ENCODE results near the gene MAEA. TPM values are rescaled to one million over a fixed set of nuclear protein-coding genes. Genes with fewer than 3 reads are reported as not detected.
"Not testable (repeated sequence)": the region's sequence is repeated elsewhere in the genome, so short reads cannot be mapped to it uniquely, and the experiment has no call there.

Gene MAEA
- total RNA-seq, 2 donors from 2014 or later: 48.8 to 72.7 TPM

DNA sequence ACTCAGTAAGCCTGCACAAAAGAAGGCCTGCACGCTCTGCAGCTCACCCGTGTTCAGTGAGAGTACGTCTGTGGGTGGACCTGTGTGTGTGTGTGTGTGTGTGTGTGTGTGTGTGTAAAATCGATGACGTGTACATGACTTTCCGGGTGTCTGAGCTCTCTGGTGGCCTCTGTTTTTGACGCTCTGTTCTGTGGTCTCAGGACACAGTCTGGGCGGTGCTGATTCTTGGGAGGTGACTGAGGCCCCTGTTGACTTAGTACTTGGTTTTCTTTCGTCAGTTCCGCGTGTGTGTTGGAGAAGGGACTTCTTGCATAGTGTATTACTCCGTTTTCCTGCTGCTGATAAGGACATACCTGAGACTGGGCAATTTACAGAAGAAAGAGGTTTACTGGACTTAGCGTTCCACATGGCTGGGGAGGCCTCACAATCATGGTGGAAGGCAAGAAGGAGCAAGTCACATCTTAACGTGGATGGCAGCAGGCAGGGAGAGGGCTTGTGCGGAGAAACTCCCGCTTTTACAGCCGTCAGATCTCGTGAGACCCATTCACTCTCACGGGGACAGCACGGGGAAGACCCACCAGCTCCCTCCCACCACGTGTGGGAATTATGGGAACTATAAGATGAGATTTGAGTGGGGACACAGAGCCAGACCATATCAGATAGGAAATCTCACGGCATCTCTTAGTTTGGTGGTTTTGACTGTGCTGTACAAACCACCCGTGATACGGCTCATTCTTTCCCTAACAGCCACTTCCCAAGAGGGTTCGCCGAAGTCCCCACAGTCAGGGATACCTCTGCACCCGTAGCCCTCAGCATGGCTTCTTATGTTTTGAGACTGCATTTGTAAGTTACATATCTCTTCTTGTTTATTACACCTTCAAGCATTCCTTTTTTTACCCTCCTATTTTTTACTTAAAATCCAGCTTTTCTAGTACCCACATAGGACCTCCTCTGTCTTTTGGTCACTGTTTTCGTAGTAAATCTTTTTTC is 81.8 kb downstream of the MAEA start:
- Mint-ChIP-seq H3K27me3 (ENCODE audit: insufficient read depth) (no peaks in the 10 kb centered on the region), H3K9me3 (no peaks in the 10 kb centered on the region), H3K4me1 (no peaks in the 10 kb centered on the region), H3K27ac (no peak overlapping the region), H3K4me3 (no peak overlapping the region), H3K36me3 (ENCODE audit: low read depth) (peaks cover 30% of the 10 kb centered on the region)
- Histone ChIP-seq H3K4me3 (ENCODE audit: low read length) (no peak overlapping the region), H3K36me3 (ENCODE audit: control insufficient read depth, insufficient read depth, low read length) (peaks cover 3% of the 10 kb centered on the region), H3K4me1 (ENCODE audit: control insufficient read depth, insufficient read depth, low read length) (no peaks in the 10 kb centered on the region), H3K27me3 (ENCODE audit: control insufficient read depth, insufficient read depth, low read length, poor library complexity, severe bottlenecking) (no peaks in the 10 kb centered on the region), H3K9me3 (ENCODE audit: control insufficient read depth, low read length) (no peaks in the 10 kb centered on the region), H3K9ac (ENCODE audit: extremely low read depth, low read length, poor library complexity, severe bottlenecking) (no peak overlapping the region), H3K27ac (ENCODE audit: low read depth, low read length) (no peak overlapping the region)
- peak; percentile 31 for DNase-seq
- 93 to 94% methylated on average over 19 to 28 of the region's 28 CpGs for WGBS, 2 experiments (ENCODE audit: insufficient coverage in 1 of 2, insufficient read length in 1 of 2)
- TF ChIP-seq CTCF (conservative IDR thresholded peaks at IDR 0.05): no peak

DNA sequence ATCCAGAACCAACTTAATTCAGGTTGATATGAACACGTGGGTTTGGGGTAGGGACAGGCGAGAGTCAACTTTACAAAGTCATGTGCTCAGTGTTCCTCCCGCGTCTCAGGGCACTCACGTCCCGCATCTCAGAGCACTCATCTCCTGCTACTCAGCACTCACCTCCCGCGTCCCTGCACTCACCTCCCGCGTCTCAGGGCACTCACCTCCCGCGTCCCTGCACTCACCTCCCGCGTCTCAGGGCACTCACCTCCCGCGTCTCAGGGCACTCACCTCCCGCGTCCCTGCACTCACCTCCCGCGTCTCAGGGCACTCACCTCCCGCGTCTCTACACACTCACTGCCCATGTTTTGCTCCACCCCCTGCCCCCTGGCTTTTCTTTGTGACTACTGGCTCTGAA is 82.9 kb downstream of the MAEA start:
- not testable (repeated sequence) for H3K4me1 Mint-ChIP-seq; H3K4me3 ChIP-seq (ENCODE audit: low read length); H3K9me3 ChIP-seq (ENCODE audit: control insufficient read depth, low read length); H3K27me3 Mint-ChIP-seq (ENCODE audit: insufficient read depth); H3K9ac ChIP-seq (ENCODE audit: extremely low read depth, low read length, poor library complexity, severe bottlenecking); H3K27me3 ChIP-seq (ENCODE audit: control insufficient read depth, insufficient read depth, low read length, poor library complexity, severe bottlenecking); H3K27ac Mint-ChIP-seq; H3K4me1 ChIP-seq (ENCODE audit: control insufficient read depth, insufficient read depth, low read length); H3K27ac ChIP-seq (ENCODE audit: low read depth, low read length); DNase-seq; H3K9me3 Mint-ChIP-seq; H3K4me3 Mint-ChIP-seq; H3K36me3 ChIP-seq (ENCODE audit: control insufficient read depth, insufficient read depth, low read length)
- H3K36me3 Mint-ChIP-seq (ENCODE audit: low read depth): peaks cover 26% of the 10 kb centered on the region
- WGBS, 2 experiments (ENCODE audit: insufficient coverage in 1 of 2, insufficient read length in 1 of 2): 87 to 88% methylated on average over 10 to 19 of the region's 22 CpGs

GRCh38 chr4:1373892-1374705 is 84.4 kb downstream of the MAEA start:
- no peak overlapping the region for H3K4me3 ChIP-seq (ENCODE audit: low read length)
- no peak overlapping the region for H3K27ac ChIP-seq (ENCODE audit: low read depth, low read length)
- 90 to 91% methylated on average over 33 to 42 of the region's 42 CpGs for WGBS, 2 experiments (ENCODE audit: insufficient coverage in 1 of 2, insufficient read length in 1 of 2)
- no peaks in the 10 kb centered on the region for H3K4me1 ChIP-seq (ENCODE audit: control insufficient read depth, insufficient read depth, low read length)
- H3K36me3 Mint-ChIP-seq (ENCODE audit: low read depth): peaks cover 22% of the 10 kb centered on the region
- no peak for TF ChIP-seq CTCF (conservative IDR thresholded peaks at IDR 0.05)
- H3K4me3 Mint-ChIP-seq: no peak overlapping the region
- DNase-seq: peak; percentile 38
- no peak overlapping the region for H3K9ac ChIP-seq (ENCODE audit: extremely low read depth, low read length, poor library complexity, severe bottlenecking)
- H3K9me3 Mint-ChIP-seq: no peaks in the 10 kb centered on the region
- no peaks in the 10 kb centered on the region for H3K27me3 Mint-ChIP-seq (ENCODE audit: insufficient read depth)
- no peaks in the 10 kb centered on the region for H3K27me3 ChIP-seq (ENCODE audit: control insufficient read depth, insufficient read depth, low read length, poor library complexity, severe bottlenecking)
- H3K9me3 ChIP-seq (ENCODE audit: control insufficient read depth, low read length): no peaks in the 10 kb centered on the region
- peaks cover 3% of the 10 kb centered on the region for H3K36me3 ChIP-seq (ENCODE audit: control insufficient read depth, insufficient read depth, low read length)
- no peaks in the 10 kb centered on the region for H3K4me1 Mint-ChIP-seq
- no peak overlapping the region for H3K27ac Mint-ChIP-seq

All from endodermal cell (in vitro differentiated cells).